ENCODE results near the gene IL15RA.

DNA sequence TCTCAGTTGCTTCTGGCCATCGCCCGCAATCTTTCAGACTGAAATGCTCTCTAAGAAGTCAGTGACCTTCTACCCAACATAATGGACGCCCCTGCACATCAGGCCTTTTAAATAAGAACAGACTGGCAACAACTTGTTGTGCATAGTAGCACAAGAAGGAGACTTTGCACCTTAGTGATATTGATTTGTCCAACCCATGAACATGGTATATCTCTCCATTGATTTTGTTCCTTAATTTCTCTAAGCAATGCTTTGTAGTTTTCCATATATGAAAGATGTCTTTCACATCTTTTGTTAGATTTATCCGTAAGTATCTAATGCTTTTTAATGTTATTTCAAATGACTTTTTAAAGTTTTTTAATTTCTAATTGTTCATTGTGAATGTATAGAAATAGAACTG, 4.3 kb downstream of the IL15RA start:
- TF ChIP-seq, protein P1, sequence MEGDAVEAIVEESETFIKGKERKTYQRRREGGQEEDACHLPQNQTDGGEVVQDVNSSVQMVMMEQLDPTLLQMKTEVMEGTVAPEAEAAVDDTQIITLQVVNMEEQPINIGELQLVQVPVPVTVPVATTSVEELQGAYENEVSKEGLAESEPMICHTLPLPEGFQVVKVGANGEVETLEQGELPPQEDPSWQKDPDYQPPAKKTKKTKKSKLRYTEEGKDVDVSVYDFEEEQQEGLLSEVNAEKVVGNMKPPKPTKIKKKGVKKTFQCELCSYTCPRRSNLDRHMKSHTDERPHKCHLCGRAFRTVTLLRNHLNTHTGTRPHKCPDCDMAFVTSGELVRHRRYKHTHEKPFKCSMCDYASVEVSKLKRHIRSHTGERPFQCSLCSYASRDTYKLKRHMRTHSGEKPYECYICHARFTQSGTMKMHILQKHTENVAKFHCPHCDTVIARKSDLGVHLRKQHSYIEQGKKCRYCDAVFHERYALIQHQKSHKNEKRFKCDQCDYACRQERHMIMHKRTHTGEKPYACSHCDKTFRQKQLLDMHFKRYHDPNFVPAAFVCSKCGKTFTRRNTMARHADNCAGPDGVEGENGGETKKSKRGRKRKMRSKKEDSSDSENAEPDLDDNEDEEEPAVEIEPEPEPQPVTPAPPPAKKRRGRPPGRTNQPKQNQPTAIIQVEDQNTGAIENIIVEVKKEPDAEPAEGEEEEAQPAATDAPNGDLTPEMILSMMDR (IDR thresholded peaks at IDR 0.05; ENCODE audit: borderline replicate concordance, extremely low read depth, low read length, poor library complexity, severe bottlenecking) = no peak
- no peak for TF ChIP-seq EZH2 (IDR thresholded peaks at IDR 0.05; ENCODE audit: borderline replicate concordance, low read depth, low read length, severe bottlenecking)
